Superior temporal gyrus (tissue), 1 donor: ENCODE data around the gene AHNAK.

ENCODE experiments used
- DNase-seq: peaks from one replicate; pipeline ENCODE4 v3.0.0-alpha.2; 2016; ENCODE audit errors: extremely low spot score

AHNAK gene

DNA sequence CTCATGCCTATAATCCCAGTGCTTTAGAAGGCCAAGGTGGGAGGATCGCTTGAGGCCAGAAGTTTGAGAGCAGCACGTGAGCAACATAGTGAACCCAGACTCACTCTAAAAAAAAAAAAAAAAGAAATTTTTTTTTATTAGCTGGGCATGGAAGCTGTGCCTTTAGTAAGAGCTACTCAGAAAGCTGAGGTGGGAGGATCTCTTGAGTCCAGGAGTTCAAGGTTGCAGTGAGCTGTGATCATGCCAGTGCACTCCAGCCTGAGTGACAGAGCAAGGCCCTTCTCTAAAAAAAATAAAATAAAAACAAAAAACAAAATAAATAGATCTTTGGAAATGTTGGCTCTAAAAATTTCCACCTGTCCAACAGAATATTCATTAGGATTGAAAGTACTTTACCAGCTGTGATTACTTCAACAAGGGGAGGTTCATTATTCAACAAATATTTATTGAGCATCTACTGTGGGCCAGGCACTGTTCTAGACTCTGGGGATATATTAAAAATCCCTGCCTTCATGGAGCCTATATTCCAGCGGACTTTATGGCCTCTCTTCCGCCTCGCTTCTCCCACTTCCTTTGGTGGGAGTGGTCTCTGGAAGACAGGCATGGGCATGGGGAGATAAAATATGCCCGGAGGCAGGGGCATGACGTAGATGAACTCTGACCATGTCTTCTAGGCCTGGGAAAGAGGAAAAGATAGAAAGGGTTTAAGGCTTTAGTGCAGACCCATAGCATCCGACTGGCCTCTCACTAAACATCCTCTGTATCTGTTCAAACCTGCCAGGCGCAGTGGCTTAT, 47.9 kb downstream of the AHNAK start:
- DNase-seq, result no peak

DNA sequence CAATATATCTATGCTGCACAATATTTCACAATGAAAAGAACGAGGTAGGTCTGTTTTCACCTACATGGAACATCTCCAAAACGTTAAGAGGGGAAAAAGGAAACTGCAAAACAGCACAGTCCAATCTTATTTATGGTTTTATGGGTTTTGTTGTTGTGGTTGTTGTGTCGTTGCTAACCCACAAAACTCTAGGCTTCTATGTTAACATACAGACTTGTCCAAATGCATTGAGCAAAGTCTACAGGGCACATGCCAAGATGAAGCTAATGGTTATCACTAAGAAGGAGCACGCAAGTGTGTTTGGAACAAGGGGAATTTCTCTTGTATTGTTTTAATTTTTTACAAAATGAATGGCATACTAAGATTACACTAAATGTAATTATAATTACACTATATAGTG, 48.6 kb downstream of the AHNAK start:
- no peak for DNase-seq

DNA sequence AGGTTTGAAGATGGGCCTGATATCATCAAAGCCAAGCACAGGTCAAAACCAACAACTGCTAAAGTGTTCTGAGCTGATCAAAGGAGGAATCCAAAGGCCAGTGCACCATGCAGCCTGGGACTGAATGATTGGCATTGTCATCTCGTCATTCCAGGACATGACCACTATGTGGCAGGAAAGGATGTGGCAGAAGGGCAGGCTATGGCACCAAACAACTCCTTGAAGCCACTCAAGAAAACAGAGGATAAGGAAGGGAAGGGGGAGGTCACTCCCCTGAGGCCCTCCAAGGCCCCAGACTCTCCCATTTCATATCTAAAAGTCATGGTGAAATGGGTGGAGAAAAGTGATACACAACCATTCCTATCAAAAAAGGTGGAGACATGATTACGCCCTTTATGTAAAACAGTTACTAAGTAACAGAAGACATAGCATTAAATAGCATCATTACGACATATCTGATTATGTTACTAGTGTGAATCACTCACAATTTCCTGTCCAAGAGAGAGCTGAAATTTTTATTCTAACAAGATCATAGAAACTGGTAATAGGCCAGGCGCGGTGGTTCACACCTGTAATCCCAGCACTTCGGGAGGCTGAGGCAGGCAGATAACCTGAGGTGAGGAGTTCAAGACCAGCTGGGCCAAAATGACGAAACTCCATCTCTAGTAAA, 49.3 kb downstream of the AHNAK start:
- DNase-seq, result peak; percentile 79

DNA sequence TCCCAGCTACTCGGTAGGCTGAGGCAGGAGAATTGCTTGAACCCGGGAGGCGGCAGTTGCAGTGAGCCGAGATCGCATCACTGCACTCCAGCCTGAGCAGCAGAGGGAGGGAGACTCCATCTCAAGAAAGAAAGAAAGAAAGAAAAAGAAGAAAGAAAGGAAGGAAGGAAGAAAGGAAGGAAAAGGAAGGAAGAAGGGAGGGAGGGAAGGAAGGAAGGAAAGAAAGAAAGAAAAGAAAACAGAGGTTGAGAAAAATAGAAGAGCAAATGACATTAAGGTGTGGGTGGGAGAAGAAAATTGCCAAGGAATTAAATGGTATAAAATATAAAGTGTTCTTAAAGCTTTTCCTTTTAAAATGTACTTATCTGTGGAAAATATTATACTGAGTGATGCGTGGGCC, 49.9 kb downstream of the AHNAK start:
- DNase-seq, result no peak

DNA sequence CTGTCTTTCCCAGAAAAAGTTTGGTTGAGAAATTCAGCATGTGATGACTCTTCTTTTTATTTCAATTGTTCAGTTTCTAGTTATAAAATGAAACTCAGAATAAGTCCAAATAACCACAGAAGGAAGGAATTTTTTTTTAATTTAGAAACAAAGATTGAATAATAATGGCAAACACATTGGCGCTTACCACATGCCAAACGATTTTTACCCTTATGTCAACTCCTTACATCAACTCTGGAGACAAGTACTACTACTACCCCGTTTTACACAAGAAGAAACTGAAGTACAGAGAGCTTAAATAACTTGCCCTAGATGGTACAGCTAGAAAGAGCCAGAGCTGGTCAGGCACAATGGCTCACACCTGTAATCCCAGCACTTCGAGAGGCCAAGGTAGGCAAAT, 52.4 kb downstream of the AHNAK start:
- no peak for DNase-seq

DNA sequence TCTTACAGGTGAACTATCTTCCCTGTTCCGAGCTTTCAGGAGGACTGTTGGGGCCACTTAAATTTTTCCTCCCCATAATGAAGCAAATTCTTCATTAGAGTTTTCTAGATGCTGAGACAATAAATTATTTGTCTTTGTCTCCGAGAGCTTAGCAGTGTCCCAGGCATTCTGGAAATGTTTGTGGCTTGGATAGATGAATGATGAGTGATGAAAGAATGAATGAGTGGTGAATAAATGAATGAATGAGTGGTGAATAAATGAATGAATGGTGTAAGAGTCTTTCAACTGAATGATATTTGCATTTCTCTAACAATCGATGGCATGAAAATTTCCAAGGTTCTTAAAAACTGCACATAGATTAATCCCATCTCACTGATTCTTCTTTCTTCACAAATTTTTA, 52.8 kb downstream of the AHNAK start:
- no peak for DNase-seq

DNA sequence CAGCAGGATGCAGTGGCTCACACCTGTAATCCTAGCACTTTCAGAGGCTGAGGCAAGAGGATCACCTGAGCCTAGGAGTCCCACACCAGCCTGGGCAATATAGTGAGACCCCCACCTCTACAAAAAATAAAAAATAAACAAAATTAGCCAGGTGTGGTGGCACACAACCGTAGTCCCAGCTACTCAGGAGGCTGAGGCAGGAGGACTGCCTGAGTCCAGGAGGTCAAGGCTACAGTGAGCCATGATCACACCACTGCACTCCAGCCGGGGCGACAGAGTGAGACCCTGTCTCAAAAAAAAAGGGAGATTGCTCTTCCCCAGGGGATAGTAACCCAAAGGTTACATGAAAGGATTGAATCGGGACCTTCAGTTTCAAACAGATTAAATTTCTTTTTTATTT, 54.0 kb downstream of the AHNAK start:
- no peak for DNase-seq

DNA sequence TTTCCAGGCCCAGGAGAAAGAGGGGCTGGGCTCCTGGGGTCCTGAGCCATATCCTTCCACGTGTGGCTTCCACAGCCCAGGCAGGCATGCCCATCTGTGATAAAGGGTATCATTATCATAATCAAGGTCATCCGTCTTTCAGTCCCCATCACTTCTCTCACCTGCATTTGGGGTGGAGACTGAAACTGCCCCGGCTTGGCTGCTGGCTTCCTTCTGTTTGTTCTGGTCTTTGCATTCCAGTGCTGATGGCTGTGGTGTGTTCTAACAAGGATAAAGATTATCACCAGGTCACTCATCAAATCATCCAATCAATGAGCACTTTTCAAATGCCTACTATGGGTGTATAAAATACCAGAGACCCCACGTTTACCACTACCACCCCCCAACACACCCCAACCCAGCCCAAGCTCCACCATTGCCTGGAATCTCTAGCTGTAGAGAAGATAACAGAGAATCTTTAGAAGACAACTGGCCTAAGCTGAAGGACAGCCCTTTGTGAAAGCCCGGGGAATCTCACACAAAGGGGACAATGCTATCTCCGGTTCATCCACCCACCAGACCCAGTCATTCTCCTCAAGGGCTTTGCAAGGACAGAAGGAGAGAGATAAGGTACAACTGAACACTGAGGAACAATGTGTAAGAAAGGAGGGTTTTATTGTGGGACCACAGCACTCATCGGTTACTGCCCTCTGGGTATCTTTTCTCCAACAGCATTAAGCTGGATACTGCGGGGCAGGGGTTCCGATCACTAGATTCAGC, 54.9 kb downstream of the AHNAK start:
- no peak for DNase-seq

DNA sequence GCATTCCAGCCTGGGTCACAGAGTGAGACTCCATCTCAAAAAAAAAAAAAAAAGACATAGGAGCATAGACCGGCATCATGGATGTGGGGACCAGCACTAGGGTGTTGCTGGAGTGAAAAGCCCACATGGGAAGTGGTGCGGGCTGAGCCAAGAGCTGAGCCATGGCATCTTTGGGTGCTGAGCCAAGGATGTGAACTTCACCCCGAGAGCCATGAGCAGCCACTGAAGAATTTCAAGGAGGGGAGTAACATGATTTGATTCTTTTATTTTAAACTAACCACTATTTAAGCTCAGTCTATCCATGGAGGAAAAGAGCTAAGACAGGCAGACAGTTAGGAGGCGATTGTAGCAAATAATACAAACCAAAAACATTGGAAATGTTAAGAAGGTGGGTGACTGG, 57.4 kb downstream of the AHNAK start:
- DNase-seq, result no peak

DNA sequence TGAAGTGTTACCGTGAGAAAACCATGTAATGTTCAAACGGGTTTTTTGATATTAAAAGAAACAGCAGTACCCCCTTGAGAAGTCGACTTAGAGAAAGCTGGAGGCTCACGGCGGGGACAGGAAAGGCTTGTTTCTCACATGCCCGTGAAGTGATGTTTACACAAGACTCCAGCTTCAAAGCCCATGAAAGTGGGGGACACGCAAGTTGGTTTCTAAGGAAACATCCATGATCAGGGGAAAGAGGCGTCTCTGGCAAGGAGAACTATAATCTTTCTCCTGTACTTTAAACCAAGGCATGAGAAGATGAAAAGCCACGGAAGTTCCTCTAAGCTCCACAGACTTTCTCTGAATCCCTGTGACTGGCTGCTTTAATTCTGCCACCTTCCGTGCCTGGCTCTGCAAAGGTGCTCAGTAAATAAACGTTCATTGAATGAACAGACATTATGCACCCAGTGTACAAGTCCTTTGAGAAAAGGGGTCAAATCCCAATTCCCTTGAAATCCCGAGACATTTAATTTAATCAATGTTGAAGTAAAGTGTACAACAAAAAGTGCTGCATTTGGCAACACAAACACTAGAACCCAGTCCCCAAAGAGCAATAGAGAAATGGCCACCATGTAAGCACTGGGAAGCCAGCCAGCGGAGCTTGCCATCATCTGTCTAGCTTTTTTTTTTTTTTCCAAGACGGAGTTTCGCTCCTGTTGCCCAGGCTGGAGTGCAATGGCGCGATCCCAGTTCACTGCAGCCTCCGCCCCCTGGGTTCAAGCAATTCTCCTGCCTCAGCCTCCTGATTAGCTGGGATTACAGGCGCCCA, 58.7 kb downstream of the AHNAK start:
- no peak for DNase-seq

DNA sequence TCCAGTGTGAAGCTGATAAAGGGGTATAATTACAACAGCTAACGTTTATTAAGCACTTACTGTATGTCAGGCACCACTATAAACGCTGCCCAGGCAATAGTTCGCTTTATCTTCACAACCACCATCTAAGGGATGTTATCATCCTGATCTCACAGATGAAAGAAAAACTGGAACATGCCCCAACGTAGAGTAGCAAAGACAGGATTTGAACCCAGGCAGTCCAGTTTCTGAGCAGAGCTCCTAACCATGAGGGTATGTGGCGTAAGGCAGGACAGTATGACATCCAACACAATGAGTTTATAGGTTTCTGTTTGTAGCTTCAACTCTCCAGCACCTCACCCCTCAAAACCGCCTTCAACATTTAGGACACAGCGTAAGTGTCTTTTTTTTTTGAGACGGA, 59.5 kb downstream of the AHNAK start:
- no peak for DNase-seq

DNA sequence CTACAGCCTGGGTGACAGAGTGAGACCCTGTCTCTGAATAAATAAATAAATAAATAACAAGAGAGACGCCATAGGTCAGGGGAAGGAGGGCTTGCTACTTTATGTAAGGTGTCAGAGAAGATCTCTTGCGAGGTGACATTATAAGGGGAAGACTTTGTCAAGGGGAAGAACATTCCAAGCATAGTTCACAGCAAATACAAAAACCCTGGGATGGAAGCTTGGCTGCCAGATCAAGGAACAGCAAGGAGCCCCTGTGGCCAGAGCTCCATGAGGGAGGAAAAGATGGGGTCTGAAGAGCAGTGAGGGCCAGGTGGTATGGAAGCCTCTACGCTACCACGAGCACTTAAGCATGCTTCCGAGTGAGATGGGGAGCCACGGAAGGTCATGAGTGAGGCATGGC, 62.3 kb downstream of the AHNAK start:
- DNase-seq, result no peak

DNA sequence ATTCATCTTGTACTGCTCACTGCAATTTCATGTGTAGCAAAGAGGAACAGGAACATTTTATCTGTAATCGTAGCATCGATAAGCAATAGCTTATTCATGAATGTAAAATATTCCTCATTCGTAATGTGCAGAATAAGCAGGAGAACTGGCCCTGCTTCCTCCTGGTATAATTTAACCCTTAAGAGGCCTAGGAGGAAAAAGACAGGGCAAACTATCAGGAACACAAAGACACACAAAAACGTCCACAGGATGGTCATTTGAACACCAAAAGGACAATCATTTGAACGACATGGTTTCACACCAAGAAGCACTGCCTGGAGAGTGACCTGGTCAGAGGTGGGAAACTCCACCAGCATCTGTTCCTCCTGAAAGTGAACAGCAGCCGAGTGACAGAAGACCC, 63.9 kb downstream of the AHNAK start:
- DNase-seq, result no peak

DNA sequence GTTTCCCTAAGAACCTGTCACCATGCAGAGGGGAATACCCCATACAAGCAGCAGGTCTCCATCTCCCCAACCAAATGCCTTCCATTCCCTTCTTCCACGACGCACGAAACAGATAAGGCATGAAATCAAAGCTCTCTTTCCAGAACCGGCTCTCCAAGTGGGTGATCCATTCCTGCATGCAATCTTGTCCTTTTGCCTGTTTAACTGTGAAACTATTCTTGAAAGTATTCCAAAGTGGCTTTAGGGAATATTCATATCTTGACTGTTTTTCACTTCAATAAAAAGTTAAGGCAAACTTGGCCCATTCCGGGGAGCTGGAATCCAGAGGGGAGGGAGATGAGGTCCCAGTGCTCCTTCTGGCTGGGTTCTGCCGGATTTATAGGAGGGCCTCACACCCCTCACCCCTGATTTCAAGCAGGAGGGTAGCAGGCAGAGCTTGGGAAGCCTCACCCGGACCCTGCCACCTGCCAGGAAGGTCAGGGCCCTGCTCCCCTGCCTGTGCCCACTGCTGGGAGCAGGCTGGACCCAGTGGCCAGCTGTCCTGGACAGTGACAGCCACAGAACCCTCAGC, 66.9 kb downstream of the AHNAK start:
- no peak for DNase-seq

DNA sequence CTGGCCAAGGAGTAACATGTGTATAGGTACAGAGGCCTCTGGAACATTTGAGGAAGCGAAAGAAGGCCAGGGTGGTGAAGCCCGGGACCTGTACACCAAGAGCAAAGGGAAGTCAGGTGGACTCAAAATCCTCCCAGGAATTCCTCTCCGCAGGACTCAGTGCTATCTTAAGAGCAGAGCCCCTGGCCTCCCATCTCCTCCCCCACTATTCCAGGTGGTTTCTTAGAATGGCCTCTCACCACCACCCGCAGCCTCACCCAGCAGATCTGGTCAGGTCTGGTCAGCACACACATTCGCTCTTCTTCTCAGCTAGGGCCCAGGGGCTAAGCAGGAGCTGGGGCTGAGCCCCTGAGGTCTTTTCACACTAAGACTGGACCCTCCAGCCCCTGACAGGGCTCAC, 68.7 kb downstream of the AHNAK start:
- DNase-seq, result no peak

DNA sequence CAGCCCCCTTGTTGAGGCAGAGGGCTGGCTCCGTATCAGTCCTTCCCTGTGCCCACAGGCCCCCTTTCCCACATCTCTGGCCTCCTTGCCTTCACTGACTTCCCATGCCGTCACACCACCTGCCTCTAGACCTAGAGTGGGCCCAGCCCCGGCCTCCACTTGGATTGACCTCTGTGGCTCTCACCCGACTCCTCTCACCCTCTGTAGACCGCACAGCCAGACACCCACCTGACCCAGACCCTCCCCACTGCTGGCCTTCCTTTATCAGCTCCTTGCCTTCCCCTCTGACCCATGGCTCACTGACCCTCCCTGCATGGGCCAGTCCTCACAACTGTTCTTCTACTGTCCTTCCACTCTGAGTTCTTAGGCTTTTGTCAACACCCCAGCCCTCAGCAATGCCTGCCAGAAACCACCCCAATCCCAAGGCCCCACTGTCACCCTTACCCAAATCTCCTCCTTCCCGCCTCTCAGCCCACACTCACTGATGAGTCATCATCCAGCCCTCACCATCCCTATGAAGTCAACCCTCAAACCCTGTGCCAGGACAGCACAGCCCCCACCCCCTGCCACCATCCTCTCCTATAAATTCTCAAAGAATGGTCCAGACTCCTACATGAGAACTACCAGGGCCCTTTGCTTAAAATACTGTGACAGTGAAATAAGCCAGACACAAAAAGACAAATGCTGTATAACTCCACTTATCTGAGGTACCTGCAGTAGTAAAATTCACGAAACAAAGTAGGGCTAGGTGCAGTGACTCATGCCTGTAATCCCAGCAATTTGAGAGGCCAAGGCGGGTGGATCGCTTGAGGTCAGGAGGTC, 74.3 kb downstream of the AHNAK start:
- DNase-seq, result no peak

DNA sequence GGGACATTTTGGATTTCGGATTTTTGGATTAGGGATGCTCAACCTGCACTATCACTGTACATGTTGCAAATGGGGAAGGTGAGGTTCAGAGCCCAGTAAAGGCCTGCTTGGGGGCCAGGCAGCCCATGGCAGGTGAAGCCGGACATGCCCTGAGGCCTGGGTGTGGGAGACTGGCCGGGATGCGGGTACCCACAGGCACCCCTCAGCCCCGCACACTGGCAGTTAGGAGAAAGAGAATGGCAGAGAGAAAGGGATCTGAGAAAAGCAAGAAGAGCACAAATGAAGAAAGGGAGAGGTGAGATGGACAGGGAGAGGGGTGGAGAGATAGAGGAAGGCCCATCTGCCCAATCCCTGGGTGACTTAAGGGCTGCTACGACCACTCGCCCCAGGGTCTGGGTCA, 75.0 kb downstream of the AHNAK start:
- no peak for DNase-seq

DNA sequence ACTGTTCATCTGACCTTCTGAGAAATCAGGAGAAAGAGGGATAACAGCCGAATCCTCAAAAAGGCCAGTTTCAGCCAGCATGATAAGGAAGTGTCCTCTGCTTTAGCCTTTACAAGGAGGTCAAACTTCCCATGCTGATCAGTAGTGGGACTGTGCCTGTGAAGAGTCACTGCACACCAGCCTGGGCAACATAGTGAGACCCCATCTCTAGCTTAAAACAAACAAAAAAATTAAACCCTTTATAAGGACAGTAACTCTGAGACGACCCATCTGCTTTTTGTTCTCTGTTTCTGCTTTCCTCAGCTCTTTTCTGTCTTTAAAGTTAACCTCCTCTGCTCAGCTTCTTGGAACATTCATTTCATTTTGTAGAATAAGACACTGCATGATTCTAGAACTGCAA, 78.0 kb downstream of the AHNAK start:
- DNase-seq, result no peak

DNA sequence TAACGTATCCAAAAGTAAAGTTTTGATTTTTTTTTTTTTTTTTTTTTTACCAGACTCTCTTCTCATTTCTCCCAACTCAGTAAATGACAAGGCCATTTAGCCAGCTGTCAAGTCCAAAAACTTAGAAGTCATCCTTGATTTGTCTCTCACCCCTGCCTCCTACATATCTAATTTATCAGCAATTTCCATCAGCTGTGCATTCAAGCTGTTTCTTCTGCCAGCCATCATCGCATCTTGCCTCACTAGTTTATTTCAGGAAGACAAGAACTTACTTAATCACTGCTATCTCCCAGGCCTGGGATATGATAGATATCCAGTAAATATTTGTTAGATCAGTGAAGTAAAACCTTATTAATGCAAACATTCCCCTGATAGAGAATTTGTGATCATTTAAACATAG, 80.2 kb downstream of the AHNAK start:
- no peak for DNase-seq

DNA sequence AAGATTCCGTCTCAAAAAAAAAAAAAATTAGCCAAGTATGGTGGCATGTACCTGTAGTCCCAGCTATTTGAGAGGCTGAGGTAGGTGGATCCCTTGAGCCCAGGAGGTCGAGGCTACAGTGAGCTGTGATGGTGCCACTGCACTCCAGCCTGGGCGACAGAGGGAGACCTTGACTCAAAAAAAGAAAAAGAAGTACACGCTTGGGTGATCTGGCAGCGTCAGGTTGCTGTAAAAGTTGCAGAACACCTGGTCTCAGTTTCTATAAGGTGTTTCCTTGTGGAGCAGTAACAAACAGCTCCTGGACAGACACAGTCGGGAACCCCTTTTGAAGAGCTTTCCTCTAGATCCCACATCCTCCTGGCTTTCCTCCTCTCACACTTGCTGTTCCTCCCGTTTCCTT, 82.0 kb downstream of the AHNAK start:
- DNase-seq, result no peak

DNA sequence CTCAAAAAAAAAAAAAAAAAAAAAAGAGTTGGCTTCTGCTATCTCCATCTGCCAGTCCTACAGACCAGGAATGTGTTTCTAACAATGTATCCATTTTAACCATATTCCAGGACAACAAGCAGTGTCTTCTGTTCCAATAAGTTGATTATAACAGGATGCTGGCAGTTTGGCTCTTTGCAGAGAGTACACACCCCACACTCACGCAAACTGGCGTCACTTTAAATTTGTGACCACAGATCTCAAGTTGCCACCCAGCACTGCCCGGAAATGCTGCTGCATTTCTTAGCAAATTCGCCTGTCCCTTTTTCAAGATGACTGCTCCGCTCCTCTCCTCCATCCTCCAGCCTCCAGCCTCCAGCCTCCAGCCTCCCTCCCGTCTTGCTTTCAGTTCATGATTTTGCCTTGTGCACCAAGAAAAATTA, 83.5 kb downstream of the AHNAK start:
- no peak for DNase-seq
